AG08396 (cell line): ENCODE results near the gene MMP27.
A peak's percentile ranks its signal among the peaks of the same experiment; 100 is the strongest.
"Not testable (repeated sequence)": the region's sequence is repeated elsewhere in the genome, so short reads cannot be mapped to it uniquely, and the experiment has no call there.

Source experiments
- DNase-seq: peaks from one replicate; pipeline ENCODE4 v3.0.0; 2012; ENCODE audit warnings: low spot score, mixed read lengths

Gene MMP27, protein sequence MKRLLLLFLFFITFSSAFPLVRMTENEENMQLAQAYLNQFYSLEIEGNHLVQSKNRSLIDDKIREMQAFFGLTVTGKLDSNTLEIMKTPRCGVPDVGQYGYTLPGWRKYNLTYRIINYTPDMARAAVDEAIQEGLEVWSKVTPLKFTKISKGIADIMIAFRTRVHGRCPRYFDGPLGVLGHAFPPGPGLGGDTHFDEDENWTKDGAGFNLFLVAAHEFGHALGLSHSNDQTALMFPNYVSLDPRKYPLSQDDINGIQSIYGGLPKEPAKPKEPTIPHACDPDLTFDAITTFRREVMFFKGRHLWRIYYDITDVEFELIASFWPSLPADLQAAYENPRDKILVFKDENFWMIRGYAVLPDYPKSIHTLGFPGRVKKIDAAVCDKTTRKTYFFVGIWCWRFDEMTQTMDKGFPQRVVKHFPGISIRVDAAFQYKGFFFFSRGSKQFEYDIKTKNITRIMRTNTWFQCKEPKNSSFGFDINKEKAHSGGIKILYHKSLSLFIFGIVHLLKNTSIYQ

DNA sequence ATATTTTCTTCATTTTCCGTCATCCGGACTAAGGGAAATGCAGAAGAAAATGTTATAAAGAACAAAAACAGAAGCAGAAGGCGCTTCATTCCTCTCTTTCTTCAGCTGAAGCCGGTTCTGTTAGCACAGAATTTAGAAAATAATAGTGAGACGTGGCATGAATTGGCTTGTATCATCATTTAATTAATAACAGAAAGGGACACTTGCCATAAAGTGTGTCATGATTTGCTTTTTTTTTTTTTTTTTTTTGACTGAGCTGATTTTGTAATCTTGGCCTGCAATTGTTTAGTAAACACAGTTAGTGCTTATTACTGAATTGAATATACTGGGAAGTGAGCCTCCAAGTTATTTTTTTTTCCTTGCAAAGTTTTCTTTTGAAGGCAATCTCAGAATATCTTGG, at the start of gene MMP27:
TSS of gene MMP27 (minus strand) at position 144 of the 400 bp plus-strand sequence. CDS start at position 89, 55 bp downstream.
- no peak for DNase-seq

DNA sequence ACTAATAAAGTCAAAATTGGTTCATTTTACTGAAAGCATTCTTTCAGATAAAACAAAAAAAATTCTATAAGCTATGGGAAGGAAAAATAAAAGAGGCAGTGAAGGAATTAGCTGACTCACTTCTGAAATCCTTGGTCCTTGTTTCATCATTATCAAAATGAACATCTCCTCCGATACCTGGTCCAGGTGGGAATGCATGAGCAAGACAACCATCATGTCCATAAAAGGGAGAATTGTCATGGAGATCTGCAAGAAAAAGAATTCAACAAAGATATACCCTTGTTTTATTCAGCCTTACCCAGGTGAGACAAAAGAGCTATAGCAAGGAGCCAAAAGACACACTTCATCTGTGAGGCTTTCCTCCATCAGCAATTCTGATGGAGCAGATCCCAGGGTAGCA, 47.7 kb upstream of the MMP27 start:
- DNase-seq: no peak

DNA sequence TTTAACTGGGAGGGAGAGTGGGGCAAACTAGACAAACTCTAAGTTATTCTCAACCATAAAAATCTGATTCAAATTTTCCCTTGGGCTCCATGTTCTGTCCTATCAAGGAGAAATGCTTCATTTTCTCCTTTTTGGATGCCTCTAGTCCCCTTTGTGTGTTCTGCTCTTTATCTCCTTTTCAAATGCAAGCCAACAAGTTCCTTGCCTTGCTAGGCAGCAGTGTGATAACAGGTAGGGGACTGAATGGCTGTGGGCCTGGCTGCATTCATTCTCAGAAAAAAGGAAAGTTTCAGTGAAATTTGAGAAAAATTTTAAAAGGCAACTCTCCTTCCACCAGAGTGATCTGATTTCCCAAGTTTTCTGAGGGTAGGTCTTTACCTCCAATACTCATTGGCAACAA, 46.1 kb upstream of the MMP27 start:
- no peak for DNase-seq

DNA sequence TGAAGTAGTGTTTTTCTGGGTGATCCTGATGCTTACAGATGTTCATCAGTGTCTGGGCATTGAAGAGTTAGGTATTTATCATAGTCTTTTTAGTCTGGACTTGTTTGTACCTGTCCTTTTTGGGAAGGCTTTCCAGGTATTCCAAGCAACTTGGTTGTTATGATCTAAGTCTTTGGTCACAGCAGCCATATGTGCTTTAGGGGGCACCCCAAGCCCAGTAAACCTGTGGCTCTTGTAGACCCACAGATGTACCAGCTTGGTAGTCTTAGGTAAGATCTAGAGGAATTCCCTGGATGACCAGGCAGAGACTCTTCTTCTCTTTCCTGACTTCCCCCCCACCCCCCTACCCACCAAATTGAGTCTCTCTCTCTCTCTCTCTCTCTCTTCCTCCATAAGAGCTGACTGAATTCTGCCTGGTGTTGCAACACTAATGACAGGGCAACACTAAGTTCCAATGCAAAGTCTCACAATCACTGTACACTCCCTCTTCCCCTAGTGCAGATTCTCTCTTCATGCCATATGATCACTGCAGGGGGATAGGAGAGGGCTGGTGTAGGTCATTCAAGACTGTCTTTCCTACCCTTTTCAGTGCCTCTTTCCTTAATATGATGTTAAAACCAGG, 43.6 kb upstream of the MMP27 start:
- no peak for DNase-seq

DNA sequence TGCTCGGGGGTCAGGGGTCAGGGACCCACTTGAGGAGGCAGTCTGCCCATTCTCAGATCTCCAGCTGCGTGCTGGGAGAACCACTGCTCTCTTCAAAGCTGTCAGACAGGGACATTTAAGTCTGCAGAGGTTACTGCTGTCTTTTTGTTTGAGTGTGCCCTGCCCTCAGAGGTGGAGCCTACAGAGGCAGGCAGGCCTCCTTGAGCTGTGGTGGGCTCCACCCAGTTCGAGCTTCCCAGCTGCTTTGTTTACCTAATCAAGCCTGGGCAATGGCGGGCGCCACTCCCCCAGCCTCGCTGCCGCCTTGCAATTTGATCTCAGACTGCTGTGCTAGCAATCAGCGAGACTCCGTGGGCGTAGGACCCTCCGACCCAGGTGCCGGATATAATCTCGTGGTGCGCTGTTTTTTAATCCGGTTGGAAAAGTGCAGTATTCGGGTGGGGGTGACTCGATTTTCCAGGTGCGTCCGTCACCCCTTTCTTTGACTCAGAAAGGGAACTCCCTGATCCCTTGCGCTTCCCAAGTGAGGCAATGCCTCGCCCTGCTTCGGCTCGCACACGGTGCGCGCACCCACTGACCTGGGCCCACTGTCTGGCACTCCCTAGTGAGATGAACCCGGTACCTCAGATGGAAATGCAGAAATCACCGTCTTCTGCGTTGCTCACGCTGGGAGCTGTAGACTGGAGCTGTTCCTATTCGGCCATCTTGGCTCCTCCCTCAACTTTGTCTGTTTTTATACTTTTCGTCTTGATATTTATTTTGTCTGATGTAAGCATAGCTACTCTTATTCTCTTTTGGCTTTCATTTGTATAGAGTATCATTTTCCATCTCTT, 41.4 kb upstream of the MMP27 start:
- DNase-seq: not testable (repeated sequence)

DNA sequence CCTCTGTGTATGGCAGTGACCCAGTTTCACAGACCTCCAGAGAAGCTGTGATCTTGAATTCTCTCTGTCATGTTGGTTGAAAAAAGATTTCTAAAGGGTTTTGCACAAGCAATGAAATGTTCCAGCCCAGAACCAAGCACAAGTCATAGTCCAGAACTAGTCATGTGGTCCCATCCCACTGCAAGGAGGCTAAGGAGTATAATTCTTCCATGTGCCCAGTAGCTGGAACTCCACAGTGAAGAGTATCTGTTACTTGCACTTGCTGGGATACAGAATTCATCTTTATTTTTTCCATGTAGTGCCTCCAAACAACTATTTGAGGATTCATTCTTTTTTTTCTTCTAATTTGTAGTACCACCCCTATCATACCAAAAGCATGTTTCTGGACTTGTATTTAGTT, 29.1 kb upstream of the MMP27 start:
- DNase-seq: no peak

DNA sequence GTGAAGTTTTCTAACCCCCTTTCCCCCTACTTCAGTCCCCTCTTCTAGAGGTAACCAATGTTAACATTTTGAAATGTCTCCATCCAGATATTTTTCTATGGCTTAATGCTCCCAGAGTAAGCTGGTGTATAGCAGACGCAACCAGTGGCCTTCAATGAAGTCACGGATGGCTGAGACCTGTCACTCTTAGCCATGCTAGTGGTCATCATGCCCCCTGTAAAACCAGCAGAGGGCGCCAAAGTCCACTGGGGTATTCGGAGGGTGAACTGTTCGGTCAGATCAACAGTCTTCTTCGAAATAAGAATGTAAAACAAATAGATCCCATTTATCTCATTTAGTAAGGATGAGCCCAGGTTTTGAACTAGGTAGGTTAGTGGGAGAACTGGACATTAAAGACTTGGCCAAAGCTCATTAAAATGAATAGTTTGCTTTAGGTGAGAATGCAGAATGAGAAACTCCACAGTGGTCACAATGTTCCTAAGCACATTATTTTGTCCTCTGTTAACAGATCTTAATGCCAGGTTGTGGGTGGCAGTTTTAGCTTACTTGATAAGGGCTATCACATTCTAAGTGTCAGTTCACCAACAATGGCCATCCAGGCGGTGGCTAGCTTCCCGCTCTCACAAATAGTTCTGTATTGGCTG, 27.8 kb upstream of the MMP27 start:
- DNase-seq: peak; percentile 48

DNA sequence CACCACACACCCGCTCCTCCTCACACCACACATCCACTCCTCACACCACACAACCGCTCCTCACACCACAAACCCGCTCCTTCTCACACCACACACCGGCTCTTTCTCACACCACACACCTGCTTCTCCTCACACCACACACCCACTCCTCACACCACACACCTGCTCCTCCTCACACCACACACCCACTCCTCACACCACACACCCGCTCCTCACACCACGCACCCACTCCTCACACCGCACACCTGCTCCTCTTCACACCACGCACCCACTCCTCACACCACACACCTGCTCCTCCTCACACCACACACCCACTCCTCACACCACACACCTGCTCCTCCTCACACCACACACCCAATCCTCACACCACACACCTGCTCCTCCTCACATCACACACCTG, 25.4 kb upstream of the MMP27 start:
- DNase-seq: not testable (repeated sequence)

DNA sequence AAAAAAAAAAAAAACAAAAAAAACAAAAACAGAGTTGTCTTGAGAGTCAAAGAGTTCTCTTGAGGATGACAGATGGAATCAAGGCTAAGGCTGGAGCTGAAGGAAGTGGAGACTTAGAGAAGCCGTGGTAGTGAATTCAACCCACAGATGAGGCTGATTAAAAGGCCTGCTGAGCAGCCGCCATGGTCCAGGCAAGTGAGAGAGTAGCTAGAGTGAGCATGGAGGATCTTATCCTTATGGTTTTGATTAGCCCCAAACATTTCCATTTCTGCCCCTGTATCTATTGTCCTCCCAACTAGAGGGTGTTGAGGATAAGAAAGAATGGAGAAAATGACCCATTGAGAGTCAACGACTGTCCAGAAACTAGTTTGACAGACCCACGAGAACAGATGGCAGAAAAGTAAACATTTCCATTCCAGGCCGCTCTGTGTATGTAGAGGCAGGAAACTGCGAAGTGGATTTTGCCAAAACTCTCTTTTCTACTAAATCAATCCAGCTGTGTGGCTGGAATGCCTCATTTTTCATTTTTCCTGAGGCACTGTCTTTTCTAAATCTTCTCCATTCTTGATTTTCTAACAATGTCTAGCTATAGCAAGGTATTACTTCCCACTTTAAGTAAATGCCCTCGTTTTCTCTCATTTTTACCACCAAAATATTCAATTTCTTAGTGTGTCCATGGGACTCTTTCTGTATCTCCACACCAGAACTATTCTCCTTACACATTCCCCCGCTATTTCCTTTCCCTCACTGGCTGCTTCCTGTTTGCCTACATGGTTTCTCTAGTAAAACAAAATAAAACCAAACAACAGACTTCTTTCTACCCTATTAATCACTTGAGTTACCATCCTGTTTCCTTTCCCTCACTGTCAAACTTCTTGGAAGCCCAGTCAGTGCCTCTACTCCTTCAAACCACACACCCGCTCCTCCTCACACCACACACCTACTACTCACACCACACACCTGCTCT, 24.6 kb upstream of the MMP27 start:
- DNase-seq: peak; percentile 18

DNA sequence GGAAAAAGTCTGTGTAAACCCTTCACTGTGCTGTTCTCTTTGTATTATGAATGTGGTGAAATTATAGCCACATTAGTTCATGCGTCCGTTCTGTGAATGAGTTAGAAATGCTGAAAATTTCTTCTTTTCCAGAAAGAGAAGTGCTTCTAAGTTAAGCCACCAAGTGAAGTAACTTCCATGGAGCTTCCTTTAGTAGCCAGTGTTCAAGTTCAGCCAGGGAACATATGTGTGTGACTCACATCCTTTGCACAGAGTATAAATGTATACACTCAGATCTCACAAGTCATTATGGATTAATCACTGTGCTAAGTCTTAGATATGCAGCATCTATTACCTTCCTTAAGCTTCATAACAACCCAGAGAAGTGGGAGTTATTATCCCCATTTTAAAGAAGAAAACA, 22.3 kb upstream of the MMP27 start:
- no peak for DNase-seq

DNA sequence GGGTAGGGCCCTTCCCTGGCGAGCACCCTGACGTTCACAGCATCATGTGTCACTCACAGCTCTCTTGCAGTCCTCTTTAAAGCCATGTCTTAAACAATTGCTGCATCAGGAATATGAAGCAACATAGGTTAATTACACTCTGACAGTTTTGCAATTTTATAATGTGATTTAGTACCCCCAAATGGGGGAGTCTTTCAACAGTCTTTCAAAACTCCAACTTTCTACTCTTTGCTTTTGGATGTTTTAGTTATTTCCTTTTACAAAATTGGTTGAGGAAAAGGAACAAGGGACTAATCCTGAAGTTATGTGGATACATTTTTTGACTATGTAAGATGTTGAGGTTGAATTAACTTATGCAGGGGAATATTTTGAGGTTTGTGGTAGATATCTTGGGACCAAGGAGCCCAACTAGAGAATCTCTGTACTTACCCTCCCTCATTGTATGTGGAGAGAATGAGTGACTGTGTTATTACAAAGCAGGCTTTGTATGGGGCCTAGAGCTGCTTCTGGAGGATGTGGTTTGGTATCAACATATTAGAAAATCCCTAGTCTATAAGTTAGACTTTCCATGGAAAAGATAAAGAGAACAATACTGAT, 19.4 kb upstream of the MMP27 start, which contains the start of gene MMP8:
TSS of gene MMP8 (minus strand) at position 51 of the 597 bp plus-strand sequence. CDS start 99 bp downstream, outside the sequence.
- DNase-seq: no peak

DNA sequence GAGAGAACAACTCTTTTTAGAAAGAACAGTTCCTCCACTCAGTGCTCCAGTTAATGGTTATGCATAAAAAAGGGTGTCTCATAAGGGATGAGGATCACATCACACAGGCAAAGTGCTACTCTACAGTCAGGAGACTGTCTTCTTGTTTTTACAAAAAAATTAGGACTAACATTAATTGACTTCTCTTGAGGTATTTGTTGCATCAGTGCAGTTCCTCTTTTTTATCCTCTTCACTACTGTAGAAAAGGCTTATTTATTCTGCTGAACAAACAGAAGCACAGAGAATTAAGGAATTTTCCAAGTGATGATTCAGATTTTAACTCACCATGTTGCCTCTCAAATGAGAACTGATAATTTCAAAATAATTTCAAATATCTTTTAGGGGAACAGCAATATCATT, 17.3 kb upstream of the MMP27 start:
- no peak for DNase-seq

DNA sequence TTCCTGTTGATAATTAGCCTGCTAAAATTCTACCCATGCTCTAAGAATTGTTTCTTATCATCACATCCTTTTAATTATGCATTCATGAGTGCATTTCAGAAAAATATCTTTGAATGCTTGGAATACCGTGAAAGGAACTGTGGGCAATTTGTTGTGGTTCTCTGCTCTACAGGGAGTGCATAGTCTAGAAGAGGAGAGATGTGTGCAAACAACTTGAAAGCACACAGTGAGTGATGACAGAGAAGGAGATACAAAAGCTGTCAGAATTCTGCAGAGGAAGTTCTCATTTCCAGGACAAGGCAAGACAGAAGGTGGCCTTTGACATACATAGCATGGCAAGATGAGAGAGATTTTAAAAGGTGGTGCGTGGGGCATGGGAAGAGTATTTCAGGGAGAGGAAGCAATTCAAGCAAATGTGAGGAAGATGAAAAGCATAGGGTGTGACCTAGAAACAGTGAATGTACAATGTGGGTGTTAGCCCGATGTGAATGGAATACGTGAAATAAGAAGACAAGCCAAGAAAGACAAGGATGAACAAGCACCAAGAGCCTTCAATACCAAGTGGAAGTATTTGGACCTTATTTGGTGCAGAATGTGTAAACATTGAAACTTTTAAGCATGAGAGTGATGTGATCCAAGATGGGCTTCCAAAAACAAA, 14.2 kb upstream of the MMP27 start:
- DNase-seq: no peak

DNA sequence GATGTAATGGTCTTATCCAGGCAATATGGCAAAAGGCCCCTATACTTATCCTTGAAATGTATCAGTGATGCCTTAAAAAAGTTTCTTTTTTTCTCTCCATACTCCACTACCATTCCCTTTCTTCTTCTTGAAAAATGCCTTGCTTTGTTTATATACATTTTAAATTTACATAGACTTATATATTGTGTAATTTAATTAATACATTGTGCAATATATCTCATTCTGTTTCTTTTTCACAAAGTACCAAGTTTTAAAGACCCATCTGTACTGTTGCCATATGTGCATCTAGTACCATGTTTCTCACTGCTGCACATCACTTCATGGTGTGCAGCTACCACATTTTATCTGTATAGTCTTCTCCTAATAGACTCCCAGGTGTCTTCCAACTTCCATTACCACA, 11.7 kb upstream of the MMP27 start:
- no peak for DNase-seq

DNA sequence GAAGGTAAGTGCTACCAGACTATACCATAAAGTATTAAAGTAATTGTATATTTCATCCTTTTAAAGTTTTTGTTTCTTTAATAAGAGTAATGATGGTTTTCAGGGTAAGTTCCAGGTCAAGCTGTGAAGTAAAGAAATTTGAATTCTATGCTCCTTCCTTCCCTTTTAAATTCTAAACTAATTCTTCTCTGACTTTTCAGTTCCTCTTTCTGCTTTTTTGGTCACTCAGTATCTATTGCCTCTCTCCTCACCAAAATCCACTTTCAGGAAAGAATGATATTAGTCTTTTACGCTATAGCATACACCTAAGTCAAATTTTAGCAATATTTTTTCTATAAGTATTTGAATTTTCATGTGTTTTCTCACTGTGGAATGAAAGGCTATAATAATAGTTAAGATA, 11.0 kb upstream of the MMP27 start:
- DNase-seq: no peak

DNA sequence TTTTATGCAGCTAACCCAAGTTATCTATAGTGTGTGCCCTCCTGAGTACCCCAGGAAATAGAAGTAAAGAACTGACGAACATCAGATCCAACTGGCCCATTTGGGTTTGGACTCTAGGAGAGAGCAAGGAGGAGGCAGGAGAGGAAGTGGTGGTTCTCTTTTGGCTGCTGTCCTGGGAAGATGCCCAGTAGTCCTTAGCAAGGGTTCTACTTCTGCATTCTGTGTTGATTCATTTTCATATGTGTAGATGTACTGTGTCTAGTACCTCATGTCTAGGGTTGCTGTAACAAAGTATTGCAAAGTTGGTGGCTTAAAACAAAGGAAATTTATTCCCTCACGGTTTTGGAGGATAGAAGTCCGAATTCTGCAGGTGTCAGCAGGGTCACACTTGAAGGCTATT, 6.6 kb upstream of the MMP27 start:
- no peak for DNase-seq

DNA sequence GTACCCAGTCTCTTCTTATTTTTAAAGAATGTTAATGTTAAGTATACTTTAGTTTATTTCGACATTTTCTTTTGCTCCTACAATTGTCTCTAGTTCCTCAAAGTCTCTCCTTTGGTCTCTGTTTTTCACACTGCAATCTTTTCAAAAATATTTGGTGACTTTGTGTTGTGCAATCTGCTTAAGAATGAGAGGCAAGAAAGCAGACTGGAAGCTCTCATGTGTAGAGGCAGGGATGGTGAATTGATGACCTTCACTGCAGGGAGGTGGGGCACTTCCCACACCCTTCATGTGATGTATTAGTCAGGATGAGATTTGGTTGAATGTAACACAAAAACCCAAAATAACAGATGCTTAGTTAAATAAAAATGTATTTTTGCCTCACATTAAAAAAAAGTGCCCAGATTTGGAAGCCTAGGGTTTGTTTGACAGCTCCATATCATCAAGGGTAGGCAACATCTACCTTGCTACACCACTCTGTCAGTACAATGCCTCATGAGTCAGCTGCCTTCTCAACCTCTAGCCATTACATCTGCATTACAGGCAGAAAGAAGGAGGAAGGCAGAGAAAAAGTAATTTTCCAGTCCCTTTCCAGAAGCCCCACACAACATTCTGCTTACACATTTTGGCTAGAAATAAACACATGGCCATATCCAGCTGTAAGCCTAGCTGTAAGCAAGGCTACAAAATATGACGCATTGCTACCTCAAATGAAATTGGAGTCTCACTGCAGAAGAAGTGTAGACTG, 3.8 kb upstream of the MMP27 start:
- DNase-seq: no peak

DNA sequence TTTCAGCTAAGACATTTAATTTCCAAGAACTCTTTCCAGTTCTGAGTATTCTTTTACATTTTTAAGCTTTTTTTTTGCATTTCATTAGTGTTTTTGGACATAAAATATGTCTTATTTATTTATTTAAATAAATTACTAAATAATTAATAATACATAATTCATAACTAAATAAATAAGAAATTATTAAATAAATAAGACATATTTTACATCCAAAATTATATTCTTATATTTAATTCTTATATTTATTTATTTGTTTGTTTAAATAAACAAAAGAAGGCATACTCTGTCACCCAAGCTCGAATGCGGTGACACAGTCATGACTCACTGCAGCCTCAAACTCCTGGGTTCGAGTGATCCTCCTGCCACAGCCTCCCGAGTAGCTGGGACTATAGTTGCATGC, 3.1 kb upstream of the MMP27 start:
- no peak for DNase-seq

DNA sequence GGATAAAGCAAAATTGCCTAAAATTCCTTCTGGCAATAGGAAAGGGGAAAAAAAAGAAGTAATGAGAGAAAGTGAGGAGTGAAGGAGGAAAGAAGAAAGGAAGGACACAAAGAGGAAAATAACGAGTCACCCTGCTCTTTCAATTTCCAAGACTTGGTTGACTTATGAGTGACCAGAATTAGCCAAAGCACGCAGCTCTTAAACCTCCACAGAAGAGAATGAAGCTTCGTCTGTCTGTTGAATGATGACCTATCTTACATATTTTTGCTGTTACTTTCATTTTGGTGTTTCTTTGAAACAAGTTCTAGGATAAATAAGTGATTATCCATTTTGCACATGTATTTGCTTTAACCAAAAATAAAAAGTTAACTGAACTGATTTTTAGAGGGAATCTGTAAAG, 728 bp downstream of the MMP27 start:
- no peak for DNase-seq
